GM18498 (cell line): ENCODE results near the gene CES3.

ENCODE experiments used
- ATAC-seq: cut with Tn5 transposase; IDR thresholded peaks from one replicate; pipeline ENCODE4 v1.9.1; 2021; ENCODE audit warnings: mild to moderate bottlenecking, moderate library complexity; ENCODE audit not compliant: unreplicated experiment

The CES3 gene

GRCh38 chr16:66961065-66961744, at the start of gene CES3:
CES3 (plus strand) TSS chr16:66961266; CDS start chr16:66961308, 42 bp downstream.
- peak; percentile 75 for ATAC-seq

- no peak for ATAC-seq
Observed at GRCh38 chr16:66911801-66912200, 49.3 kb upstream of the CES3 start.

- no peak for ATAC-seq
Observed at GRCh38 chr16:66913081-66913480, 48.0 kb upstream of the CES3 start.

DNA sequence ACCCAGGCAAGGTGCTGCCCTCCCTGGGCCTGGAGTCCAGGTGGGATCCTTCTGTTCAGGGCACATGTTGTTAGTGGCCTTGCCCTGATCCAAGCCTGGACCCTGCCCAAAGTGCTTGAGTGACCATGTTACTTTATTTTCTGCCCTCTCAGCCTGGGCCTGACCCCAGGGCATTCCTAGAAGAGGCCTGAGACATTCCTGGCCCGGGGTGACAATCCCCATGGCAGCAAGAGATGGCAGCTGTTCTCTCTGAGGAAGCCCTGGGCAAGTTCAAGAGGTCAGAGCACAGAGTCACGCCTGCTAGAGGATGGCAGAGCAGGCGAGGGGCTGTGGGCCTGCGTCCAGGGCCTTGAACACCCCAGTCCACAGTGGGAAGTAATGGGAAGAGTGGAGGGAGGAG, 47.4 kb upstream of the CES3 start:
- no peak for ATAC-seq

GRCh38 chr16:66914541-66914940, 46.5 kb upstream of the CES3 start:
- ATAC-seq, result no peak

- ATAC-seq, result no peak
Observed at GRCh38 chr16:66915041-66915440, 46.0 kb upstream of the CES3 start.

DNA sequence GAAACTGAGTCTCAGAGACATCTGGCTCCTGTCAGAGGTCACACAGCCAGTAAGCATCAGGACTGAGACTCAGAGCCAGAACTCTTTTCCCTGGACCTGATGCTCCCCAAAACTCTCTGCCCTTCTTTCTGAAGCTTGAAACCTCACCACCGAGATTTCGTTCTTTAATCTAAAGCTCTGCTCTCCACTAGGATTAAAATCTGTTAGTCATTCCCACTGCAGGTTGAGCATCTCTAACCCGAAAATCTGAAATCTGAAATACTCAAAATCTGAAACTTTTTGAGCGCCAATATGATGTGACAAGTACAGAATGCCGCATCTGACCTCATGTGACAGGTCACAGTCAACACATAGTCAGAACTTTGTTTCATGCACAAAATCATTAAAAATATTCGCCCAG, 44.5 kb upstream of the CES3 start:
- no peak for ATAC-seq

DNA sequence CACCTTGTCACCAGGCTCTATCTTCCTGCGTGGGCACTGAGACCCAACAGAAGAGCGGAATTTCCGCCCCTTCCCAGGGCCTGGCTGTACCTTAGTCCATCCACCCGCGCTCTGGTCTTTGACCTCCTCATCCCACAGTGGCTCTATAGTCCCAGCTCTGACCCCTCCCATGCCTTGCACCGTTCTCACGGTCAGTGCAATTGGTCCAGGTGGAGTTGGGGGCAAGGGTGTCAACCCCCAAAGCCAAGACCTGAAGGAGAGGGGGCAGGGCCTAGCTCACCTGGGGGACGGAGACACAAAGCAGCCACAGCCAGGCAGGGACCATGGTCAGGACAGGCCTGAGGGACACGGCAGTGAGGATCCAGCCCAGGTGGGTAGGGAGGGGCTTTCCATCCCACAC, 43.3 kb upstream of the CES3 start:
- ATAC-seq, result no peak

DNA sequence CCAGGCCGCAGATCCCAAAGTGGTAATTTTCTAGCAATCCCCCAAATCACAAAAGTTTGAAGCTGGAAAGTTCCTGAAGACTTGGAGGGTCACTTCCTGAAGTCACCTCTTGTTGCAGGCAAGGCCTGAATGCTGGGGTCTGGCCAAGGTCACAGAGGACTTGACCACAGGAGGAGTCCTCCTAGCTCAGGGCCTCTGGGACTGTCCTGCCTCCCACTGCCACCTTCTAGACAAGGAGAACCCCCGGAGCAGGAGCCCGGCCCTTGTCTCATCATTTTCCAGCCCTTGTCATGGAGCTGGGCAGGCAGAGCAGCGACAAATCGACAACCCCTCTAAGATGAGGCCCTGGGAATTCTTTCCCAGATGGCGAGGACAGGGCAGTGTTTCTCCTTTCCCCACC, 42.7 kb upstream of the CES3 start:
- no peak for ATAC-seq

DNA sequence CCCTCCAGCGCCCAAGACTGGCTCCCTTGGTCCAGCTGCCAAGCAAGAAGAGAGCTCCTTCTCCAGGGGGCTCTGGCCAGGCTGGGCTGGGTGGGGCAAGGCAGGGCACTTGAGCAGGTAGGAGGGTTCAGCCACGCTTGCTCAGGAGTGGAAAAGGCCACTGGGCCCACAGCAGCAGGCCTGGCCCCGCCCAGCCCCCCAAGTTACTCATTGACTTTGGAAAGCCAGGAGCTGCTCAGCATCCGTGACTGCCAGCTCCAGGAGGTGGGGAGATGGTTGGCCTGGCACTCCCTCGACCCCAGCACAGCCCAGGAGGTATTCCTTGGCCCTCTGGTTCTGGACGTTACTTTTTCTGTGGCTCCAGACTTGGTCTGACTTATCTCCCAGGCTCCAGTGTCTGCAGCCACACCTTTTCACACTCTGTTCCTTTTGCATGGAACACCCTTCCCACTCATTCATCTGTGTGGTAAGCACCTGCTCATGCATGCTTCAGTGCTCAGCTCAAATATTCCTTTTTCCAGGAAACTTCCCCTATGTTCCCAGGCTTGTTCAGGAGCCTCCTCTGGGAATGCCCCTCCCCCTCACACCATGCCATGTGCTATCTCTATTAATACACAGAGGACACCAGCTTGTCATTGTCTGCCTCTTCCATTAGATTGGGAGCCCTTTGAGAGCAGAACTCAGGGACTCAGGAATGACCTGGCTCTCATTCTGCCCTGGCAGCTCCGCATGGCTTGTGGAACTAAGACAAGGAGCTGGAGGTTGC, 42.1 kb upstream of the CES3 start, which contains the start of gene CDH16:
Gene CDH16, minus strand, starts transcription at position 83 of the 766 bp plus-strand sequence. CDS start 820 bp downstream, outside the sequence.
- ATAC-seq, result no peak

DNA sequence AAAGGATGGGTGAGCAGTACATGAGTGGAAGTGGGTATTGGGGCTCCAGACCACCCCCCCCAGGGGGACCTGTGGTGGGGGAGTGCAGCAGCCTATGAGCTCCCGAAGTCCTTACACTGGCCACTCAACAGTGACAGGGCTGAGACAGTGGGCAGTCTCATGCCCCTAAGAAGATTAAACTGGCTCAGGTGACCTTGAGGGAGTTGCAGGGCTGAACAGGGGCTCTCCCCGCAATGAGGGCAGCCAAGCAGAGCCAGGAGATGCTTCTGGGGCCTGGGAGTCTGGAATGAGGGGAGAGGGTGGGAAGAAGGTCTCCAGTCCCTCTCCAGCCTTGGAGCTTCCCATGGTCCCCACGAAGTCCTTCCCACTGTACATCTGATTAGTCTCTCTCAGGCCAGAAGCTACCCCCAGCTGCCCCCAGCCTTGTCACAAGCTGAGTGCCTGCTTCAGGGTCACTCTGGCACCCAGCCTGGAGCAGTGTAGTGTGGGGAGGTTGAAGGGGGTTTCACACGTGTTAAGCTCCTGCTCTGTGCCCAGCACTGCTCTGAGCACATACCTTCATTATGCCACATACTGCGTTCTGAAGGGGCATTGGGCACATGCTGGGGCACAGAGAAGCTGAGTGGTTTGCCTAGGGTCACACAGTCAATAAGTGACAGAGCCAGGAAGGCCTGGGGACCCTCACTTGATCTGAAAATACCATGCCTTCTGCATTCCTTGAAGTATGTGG, 41.3 kb upstream of the CES3 start:
- ATAC-seq, result no peak

GRCh38 chr16:66920299-66920590, 40.8 kb upstream of the CES3 start:
- ATAC-seq, result no peak

- ATAC-seq, result no peak
Observed at GRCh38 chr16:66920924-66921680, 40.0 kb upstream of the CES3 start.

- no peak for ATAC-seq
Observed at GRCh38 chr16:66921729-66922450, 39.2 kb upstream of the CES3 start.

DNA sequence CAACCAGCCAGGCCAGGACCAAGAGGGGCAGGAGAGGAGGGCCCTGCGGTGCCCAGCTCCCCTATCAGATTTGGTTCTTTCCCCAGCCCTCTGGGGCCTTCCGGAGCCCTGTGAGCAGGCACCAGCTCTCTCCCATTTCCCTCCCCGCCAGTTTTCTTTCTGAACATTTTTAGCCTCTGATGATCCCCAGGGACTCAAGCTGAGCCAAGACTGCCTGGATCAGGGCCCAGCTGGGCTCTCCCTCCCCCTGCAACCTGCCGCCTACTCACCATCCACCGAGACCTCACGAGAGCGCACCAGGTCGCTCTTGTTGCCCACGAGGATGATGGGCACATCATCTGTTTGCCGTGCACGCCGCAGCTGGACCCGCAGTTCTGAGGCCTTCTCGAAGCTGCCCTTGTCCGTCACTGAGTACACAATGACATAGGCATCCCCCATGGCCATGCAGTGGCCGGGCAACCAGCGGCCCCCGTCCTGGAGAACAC, 37.8 kb upstream of the CES3 start:
- no peak for ATAC-seq

DNA sequence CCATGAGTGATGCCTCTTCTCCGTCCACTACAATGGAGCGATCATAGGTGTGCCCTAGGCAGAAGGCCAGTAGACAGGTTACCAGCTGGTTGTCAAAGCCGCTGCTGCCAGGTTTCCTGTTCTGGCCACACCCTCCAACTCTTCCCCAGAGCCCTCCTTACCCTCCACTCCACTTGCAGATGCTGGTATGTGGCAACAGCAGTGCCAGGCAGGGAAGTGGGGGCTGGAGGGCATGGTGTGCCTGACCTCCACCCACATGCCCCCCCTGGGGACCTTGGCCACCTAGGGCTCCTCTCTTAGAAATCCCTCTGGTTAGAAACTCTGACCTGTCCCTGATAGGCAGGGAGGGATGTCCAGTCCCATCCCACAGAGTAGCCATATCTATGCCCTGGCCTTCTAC, 37.2 kb upstream of the CES3 start:
- no peak for ATAC-seq

DNA sequence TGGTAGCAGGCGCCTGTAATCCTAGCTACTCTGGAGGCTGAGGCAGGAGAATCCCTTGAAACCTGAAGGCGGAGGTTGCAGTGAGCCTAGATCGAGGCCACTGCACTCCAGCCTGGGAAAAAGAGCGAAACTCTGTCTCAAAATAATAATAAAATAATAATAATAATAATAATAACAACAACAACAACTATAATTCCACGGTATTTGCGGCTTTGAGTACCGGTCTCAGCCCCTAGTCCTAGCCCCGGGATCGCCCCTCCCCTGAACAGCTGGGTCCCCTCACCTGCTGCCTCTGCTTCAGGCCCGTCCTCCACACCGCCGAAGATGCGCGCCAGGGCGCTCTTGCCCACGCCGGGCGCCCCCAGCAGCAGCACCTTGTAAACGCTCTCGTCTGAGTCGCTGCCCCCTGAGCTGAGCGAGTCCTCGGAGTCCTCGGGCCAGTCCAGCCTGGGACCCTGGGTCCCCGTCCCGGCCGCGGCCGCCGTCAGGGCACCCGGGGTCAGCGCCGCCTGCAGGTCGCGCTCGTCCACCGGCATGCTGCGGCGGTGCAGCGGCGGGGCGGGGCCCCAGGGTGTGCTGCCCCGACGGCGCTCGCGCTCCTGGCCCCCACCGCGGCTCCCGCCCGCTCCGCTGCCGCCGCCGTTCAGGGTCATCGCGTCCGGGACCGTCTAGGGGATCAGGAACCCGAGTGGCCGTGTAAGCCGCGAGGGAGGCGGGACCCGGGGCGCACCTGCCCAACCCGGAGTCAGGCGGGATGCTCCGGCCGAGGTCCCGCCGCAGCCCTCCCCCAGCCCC, 36.3 kb upstream of the CES3 start:
- peak; percentile 49 for ATAC-seq

DNA sequence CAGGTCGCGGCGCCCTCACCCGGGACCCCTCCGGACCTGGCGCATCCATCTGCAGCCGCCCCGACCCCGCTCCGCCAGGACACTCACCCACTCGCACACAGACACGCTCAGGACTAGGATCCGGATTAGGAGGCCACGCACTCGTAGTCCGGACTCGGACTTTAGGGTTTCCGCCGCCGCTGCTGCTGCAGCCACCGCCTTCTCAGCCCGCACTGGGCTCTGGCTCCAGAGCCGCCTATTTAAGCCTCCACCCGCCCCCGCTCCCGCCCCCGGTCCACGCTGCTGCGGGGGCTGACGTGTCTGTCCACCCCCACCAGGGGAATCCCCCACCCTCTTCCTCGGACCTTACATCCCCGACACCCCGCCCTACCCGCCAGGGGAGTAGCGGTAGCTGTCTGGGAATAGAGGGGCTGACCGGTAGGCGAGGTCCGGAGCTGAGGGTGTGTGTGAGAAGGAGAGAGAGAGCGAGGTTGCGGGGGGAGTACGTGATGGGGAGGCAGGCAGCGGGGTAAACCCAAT, 35.7 kb upstream of the CES3 start, which contains the start of gene RRAD:
Gene RRAD, minus strand, starts transcription at position 214 of the 519 bp plus-strand sequence. CDS start 356 bp downstream, outside the sequence.
- peak; percentile 16 for ATAC-seq
